Osteoblast (primary cell): Measurements from ENCODE around the gene LMOD1. TPM values are rescaled to one million over a fixed set of nuclear protein-coding genes. Genes with fewer than 3 reads are reported as not detected.

Experiments
- DNase-seq: peaks from one replicate; pipeline ENCODE4 v3.0.0; 2011; ENCODE audit warnings: low spot score, mixed read lengths; ENCODE audit not compliant: insufficient read length; ENCODE audit errors: missing footprints
- H2AFZ ChIP-seq: 2 replicates; pipeline ENCODE4 v1.6.0; 2011; ENCODE audit warnings: mild to moderate bottlenecking, low read length
- H3K27ac ChIP-seq: 2 replicates; pipeline ENCODE4 v1.5.1; 2011; ENCODE audit warnings: mild to moderate bottlenecking, low read depth, low read length, moderate library complexity
- H3K27me3 ChIP-seq: 2 replicates; pipeline ENCODE4 v1.6.0; 2012; ENCODE audit warnings: mild to moderate bottlenecking, control low read depth, inconsistent platforms, low read length, moderate library complexity; ENCODE audit not compliant: insufficient read depth
- H3K36me3 ChIP-seq: 2 replicates; pipeline ENCODE4 v1.5.1; 2011; ENCODE audit warnings: mild to moderate bottlenecking, low read length, control low read depth, moderate library complexity; ENCODE audit not compliant: insufficient read depth
- H3K4me1 ChIP-seq: 2 replicates; pipeline ENCODE4 v1.5.1; 2011; ENCODE audit warnings: mild to moderate bottlenecking, low read length, control low read depth, moderate library complexity; ENCODE audit not compliant: insufficient read depth
- H3K4me2 ChIP-seq: 2 replicates; pipeline ENCODE4 v1.6.0; 2011; ENCODE audit warnings: mild to moderate bottlenecking, low read length; ENCODE audit not compliant: insufficient read depth
- H3K4me3 ChIP-seq: fragments of 200-600 bp; sonication (generic); 3 replicates; pipeline ENCODE4 v1.5.1; 2012; ENCODE audit warnings: mild to moderate bottlenecking, low read length, inconsistent platforms; ENCODE audit not compliant: insufficient read depth
- H3K79me2 ChIP-seq: 2 replicates; pipeline ENCODE4 v1.6.0; 2012; ENCODE audit warnings: mild to moderate bottlenecking, low read length, control low read depth, inconsistent platforms; ENCODE audit not compliant: insufficient read depth
- H3K9me3 ChIP-seq: 2 replicates; pipeline ENCODE4 v1.5.1; 2011; ENCODE audit warnings: low read depth, low read length, control low read depth
- H4K20me1 ChIP-seq: 2 replicates; pipeline ENCODE4 v1.6.0; 2012; ENCODE audit warnings: mild to moderate bottlenecking, low read length, control low read depth; ENCODE audit not compliant: insufficient read depth
- CTCF ChIP-seq: IDR thresholded peaks from 2 replicates; pipeline ENCODE4 v1.5.1; 2011; ENCODE audit warnings: mild to moderate bottlenecking, low read depth, low read length, moderate library complexity; ENCODE audit errors: extremely low read depth
- total RNA-seq: library from RNA; depleted of rRNA; stranded (reverse); fragments of >200 nt; gene quantifications from 2 replicates; pipeline ENCODE4 v1.2.3, GENCODE V29; 2012

The LMOD1 gene
- total RNA-seq, 1 donor = 21.7 TPM

GRCh38 chr1:201876148-201876818 is 70.1 kb downstream of the LMOD1 start:
- no peaks in the 10 kb centered on the region for H4K20me1 ChIP-seq
- H3K9me3 ChIP-seq = no peaks in the 10 kb centered on the region
- H3K4me2 ChIP-seq = no peak overlapping the region
- peaks cover 47% of the 10 kb centered on the region for H3K36me3 ChIP-seq
- no peak overlapping the region for H3K27ac ChIP-seq
- no peaks in the 10 kb centered on the region for H3K27me3 ChIP-seq
- H3K4me1 ChIP-seq = no peaks in the 10 kb centered on the region
- H2AFZ ChIP-seq = no peak overlapping the region
- H3K4me3 ChIP-seq = no peak overlapping the region
- no peak for DNase-seq
- H3K79me2 ChIP-seq = no peaks in the 10 kb centered on the region
- TF ChIP-seq CTCF = peak; percentile 57

GRCh38 chr1:201874672-201875071 is 71.7 kb downstream of the LMOD1 start:
- Histone ChIP-seq H2AFZ (no peak overlapping the region), H4K20me1 (no peaks in the 10 kb centered on the region), H3K79me2 (no peaks in the 10 kb centered on the region), H3K36me3 (peaks cover 60% of the 10 kb centered on the region), H3K4me2 (no peak overlapping the region), H3K9me3 (no peaks in the 10 kb centered on the region), H3K27me3 (no peaks in the 10 kb centered on the region), H3K27ac (no peak overlapping the region), H3K4me1 (peaks cover 5% of the 10 kb centered on the region), H3K4me3 (no peak overlapping the region)
- no peak for TF ChIP-seq CTCF
- DNase-seq = no peak

GRCh38 chr1:201870397-201870796 is 76.0 kb downstream of the LMOD1 start:
- Histone ChIP-seq H3K36me3 (peaks cover 81% of the 10 kb centered on the region), H2AFZ (no peak overlapping the region), H3K79me2 (no peaks in the 10 kb centered on the region), H3K27me3 (no peaks in the 10 kb centered on the region), H3K27ac (peak overlapping the region; percentile 50), H3K9me3 (no peaks in the 10 kb centered on the region), H4K20me1 (no peaks in the 10 kb centered on the region), H3K4me3 (no peak overlapping the region), H3K4me2 (no peak overlapping the region), H3K4me1 (peaks cover 9% of the 10 kb centered on the region)
- no peak for TF ChIP-seq CTCF
- DNase-seq = peak; percentile 86

GRCh38 chr1:201861448-201861847 is 84.9 kb downstream of the LMOD1 start:
- H3K27me3 ChIP-seq = no peaks in the 10 kb centered on the region
- H3K4me2 ChIP-seq = no peak overlapping the region
- no peaks in the 10 kb centered on the region for H4K20me1 ChIP-seq
- DNase-seq = no peak
- H3K9me3 ChIP-seq = no peaks in the 10 kb centered on the region
- TF ChIP-seq CTCF = no peak
- H3K4me1 ChIP-seq = no peaks in the 10 kb centered on the region
- H3K79me2 ChIP-seq = no peaks in the 10 kb centered on the region
- no peak overlapping the region for H3K4me3 ChIP-seq
- H3K36me3 ChIP-seq = peaks cover 72% of the 10 kb centered on the region
- no peak overlapping the region for H3K27ac ChIP-seq
- H2AFZ ChIP-seq = no peak overlapping the region
